NCI-H1417 (cell line): Measurements from ENCODE around the gene PHACTR1.
"Not testable (repeated sequence)": the region's sequence is repeated elsewhere in the genome, so short reads cannot be mapped to it uniquely, and the experiment has no call there.

ENCODE experiments used
- DNase-seq, 3 experiments: peaks; one replicate each; lab custom pipeline; 2025; lab: John Stamatoyannopoulos, UW

The PHACTR1 gene

GRCh38 chr6:12716298-12716916, at the start of gene PHACTR1:
TSS of gene PHACTR1 (plus strand) at chr6:12716767.
- peak in 2 of 3 experiments; percentile 29 to 48 for DNase-seq

DNA sequence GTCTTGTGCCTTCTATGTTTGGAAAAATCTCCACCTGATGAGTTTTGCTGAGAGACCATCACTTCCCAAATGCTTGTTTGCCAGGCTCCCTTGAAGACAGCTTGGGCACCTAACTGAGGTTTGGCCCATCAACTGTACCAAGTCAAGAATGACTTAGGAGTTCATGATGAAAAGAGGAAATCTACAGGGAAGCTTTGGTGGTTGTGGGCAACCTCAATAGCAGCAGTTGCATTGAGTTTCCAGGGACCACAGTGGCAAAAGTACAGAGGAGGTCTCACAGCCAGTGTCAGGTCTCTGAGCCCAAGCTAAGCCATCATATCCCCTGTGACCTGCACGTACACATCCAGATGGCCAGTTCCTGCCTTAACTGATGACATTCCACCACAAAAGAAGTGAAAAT, 49.7 kb upstream of the PHACTR1 start:
- no peak for DNase-seq

DNA sequence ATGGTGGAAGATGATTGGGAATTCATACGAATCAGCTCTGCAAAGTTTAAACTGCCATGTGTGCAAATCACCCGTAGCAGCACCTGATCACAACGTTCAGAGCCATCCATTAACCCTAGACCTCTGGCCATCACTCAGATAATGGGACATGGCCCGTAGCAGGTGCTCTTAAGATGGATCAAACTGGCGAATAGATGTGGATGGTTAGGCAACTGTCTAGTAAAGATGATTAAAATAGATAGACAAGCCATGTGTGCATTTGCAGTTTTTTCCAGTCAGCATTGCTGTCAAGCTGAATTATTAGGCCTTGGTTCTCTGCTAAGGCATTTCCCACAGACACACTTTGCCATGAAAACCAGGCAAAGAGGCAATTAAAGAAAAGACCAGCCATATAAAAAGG, 40.6 kb upstream of the PHACTR1 start:
- DNase-seq, result no peak

DNA sequence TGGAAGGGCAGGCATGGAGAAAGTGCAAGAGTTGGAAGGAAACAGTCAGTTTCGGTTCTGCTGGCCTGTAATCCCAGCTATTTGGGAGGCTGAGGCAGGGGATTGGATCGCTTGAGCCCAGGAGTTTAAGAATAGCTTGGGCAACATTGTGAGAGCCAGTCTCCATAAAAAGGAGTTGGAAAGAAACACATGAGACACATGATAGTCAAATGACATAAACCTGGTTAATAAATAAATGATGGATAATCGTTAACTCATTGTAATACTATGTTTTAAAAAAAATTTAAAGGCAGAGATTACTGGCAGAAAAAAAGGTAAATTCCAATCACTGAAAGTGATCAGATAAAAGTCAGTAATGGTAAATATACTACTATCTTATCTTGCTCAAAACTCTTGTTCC, 37.2 kb upstream of the PHACTR1 start:
- DNase-seq, result no peak

DNA sequence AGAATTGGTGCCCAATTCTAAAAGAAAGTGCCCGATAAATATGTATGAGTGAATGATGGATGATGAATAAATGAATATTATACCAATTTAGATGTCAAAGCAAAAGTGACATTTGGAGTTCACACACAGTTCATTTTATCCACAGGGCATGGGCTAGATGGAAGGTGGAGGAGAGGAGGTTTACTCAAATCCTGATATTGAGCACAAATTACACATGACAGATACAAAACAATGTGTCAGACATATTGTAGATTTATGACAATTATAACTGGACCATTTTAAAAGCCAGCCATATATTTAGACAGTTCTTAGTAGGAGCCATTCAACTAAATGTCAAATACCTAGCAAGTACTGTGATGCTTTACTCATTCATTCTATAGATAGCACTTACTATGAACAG, 23.4 kb upstream of the PHACTR1 start:
- DNase-seq, result no peak

- DNase-seq, result no peak
Measured at GRCh38 chr6:12698298-12698697, 18.3 kb upstream of the PHACTR1 start.

DNA sequence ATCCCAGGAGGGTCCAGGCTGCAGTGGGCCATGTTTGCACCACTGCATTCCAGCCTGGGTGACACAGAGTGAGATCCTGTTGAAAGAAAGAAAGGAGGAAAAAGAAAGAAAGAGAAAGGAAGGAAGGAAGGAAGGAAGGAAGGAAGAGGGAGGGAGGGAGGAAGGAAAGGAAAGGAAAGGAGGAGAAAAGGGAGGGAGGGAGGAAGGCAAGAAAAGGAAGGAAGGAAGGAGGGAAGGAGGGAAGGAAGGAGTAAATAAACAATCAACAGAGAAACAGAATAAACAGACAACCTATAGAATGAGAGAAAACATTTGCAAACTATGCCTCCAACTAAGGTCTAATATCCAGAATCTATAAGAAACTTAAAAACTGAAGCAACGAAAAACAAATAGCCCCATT, 11.6 kb upstream of the PHACTR1 start:
- DNase-seq, result no peak

DNA sequence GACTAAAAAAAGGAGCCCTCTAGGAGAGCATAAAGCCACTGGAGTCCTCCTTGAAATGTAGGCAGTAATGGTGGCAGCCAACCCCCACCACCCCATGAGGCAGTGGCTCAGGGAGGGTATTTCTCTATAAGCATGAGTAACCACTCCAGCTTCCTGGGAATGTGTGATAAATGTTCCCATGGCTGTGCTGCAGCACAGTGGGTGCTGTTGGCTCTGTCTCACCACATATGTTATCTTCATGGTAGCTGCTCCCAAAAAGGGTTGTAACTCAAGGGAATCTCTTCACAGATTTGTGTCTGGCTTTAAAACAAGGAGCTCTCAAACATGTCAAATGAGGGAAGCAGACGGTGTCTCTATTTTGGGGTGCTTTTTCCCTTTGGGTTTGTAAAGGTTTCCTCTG, 7.5 kb upstream of the PHACTR1 start:
- DNase-seq, result no peak

- peak; percentile 4 to 23 (median 19) for DNase-seq
Measured at GRCh38 chr6:12709556-12710232, 6.9 kb upstream of the PHACTR1 start.

GRCh38 chr6:12710921-12711320, 5.6 kb upstream of the PHACTR1 start:
- no peak for DNase-seq

DNA sequence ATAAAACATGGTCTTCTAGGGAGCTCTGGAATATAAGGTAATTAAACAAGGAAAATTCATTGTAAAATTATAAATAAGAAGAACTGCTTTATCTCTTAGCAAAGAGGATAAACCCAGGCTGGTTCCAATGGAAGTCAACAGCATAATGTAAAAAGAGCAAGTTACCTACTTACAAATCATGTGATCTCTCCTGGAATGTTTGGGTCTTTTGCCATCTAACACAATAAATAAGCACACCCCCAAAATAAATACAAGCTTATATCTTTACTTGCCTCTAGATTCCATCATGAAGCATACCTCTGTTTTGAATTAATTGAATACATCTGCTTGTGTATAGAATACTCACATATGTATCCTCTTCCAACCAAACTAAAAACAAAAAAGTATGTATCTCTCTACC, 2.5 kb upstream of the PHACTR1 start:
- DNase-seq, result no peak

- no peak for DNase-seq
Measured at GRCh38 chr6:12715437-12715836, 1.1 kb upstream of the PHACTR1 start.

DNA sequence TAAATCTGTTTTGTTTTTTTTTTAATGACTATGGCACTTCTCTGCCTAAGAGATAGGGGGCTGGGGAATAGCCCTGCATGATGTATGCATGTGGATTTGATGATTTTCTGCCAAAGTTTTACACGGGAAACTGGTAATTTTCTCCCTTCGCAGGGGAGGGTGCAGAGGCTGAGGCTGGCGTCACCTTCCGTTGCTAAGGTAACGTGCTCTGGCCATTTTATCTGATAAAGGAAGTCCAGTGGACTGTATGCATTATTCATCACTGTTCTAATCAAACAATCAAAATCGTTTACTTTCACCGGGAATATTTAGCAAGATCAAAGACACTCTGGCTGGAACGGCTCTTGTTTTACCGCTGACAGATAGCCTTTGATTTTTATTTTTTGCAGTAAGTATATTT, 789 bp downstream of the PHACTR1 start:
- DNase-seq, result peak in 2 of 3 experiments; percentile 30 to 63

- peak in 1 of 3 experiments; percentile 29 for DNase-seq
Measured at GRCh38 chr6:12718015-12718414, 1.4 kb downstream of the PHACTR1 start.

- no peak for DNase-seq
Measured at GRCh38 chr6:12719017-12719416, 2.5 kb downstream of the PHACTR1 start.

GRCh38 chr6:12720310-12720709, 3.7 kb downstream of the PHACTR1 start:
- no peak for DNase-seq

- no peak for DNase-seq
Measured at GRCh38 chr6:12725263-12725662, 8.7 kb downstream of the PHACTR1 start.

- no peak for DNase-seq
Measured at GRCh38 chr6:12729467-12729866, 12.9 kb downstream of the PHACTR1 start.

GRCh38 chr6:12730809-12731208, 14.2 kb downstream of the PHACTR1 start:
- not testable (repeated sequence) for DNase-seq

GRCh38 chr6:12733876-12734275, 17.3 kb downstream of the PHACTR1 start:
- no peak for DNase-seq

GRCh38 chr6:12735786-12736185, 19.2 kb downstream of the PHACTR1 start:
- DNase-seq, result no peak

- DNase-seq, result peak in 2 of 3 experiments; percentile 38 to 56
Measured at GRCh38 chr6:12748411-12748810, 31.8 kb downstream of the PHACTR1 start.

DNA sequence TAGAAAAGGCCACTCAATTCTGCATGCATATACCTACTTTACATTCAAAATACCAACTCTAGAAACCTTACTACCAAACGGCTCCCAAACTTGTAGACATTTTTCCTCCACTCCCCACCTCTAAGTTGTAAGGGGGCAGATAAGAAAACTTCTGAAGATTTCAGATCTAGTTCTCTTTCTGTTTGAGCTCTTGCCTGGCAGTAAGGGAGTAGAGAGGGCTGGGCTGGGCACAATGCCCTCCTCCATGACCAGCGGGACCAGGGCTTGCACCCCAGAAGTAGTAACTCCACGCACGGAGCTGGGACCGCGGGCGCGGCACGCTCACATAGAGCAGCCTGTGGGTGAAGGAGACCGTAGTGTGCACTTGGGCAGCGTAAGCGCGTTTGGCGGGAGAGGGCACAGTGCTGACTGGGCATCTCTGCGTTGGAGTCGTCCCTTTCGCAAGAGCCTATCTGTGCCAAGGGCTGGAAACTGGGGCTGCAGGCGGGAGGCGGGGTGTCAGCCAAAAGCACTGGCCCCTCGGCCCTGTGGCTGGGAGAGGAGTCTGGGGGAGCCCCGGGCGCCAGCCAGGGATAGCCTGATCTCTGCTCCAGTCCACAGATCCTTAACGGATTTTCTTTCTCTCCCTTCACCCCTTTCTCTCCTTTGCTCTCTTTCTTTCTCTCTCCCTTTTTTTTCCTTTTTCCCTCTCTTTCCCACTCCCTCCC, 32.4 kb downstream of the PHACTR1 start:
- DNase-seq, result peak; percentile 51 to 91 (median 84)
